Heart left ventricle (tissue), 13 donors: Measurements from ENCODE around the gene TMED6.

Experiments used
- CTCF ChIP-seq, 12 donors: fragments of 200-600 bp; sonication (generic) in 4 of 12; IDR thresholded peaks; one replicate each; pipeline versions ENCODE4 v1.5.0 to v1.8.0; 2018 to 2022; ENCODE audit warnings: antibody characterized with exemption in 12 of 12, mild to moderate bottlenecking in 5 of 12
- POLR2A ChIP-seq, 2 donors: fragments of 450-650 bp; IDR thresholded peaks; one replicate each; pipeline ENCODE4 v1.6.1; 2017; ENCODE audit warnings: antibody characterized with exemption in 2 of 2, mild to moderate bottlenecking in 2 of 2, moderate library complexity in 2 of 2
- donor health status: ischemic (EF 13 %, LVEDD 7.1; RV severe dilation, severe dysfunction).
- donor health status: DM: no; HTN: yes; CAD: no.
- donor health status: DM: no; HTN: no; CAD: no.
- donor health status: ischemic (EF 25% LVEDD 6.9; RV normal size, moderate dysfunction).
- donor health status: ischemic (EF 25% LVEDD 5.7; RV mildly dilated, moderate dysfunction).
- donor health status: ischemic (EF 35%, LVEDD 5.7; RV mildly dilated, moderate dysfunction).
- donor health status: nonischemic (EF 11% LVEDD 7.7; RV severe dilation, severe dysfunction).
- donor health status: DM: yes; HTN: yes; CAD: no.
- donor health status: PGD.
- donor health status: ischemic (EF 29% LVEDD 5.4; RV normal size, mild dysfunction).
- donor health status: nonischemic (EF 23%, LVEDD 6.1; RV moderate dilation, normal function).

GRCh38 chr16:69318177-69318910, 33.2 kb downstream of the TMED6 start:
- no peak for TF ChIP-seq CTCF (IDR thresholded peaks at IDR 0.05)
- no peak for TF ChIP-seq POLR2A (IDR thresholded peaks at IDR 0.05)
